NCI-H446 (cell line): Measurements from ENCODE around the gene JADE3.

Experiments
- DNase-seq, 2 experiments: peaks; one replicate each; lab custom pipeline; 2025; lab: John Stamatoyannopoulos, UW

Gene JADE3

DNA sequence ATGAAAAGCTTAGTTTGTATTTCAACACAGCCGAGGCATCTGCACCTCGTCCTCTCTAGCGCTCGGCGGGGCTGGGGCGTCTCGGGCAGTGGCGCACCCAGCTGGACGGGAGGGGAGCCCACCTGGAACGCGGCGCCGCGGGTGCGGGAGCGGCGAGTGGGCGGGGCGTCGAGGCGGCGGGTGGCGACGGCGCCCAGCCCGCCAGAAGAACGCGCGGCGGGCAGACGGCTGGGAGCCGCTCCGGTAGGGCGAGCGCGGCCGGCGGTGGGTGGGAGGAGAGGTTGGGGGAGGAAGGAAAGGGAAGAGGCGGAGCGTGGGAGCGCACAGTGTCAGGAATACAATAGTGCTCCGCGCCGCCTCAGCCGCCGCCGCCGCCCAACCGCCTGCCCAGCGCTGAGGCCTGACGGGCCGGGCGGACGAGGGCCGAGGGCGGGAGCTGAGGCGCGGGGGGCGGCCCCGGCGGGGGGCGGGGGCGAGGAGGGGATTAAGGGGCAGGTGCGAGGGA is at the start of gene JADE3:
Gene JADE3, plus strand, starts transcription at position 324 of the 505 bp plus-strand sequence. CDS start 72,474 bp downstream, outside the sequence.
- DNase-seq = peak; percentile 13 to 61

DNA sequence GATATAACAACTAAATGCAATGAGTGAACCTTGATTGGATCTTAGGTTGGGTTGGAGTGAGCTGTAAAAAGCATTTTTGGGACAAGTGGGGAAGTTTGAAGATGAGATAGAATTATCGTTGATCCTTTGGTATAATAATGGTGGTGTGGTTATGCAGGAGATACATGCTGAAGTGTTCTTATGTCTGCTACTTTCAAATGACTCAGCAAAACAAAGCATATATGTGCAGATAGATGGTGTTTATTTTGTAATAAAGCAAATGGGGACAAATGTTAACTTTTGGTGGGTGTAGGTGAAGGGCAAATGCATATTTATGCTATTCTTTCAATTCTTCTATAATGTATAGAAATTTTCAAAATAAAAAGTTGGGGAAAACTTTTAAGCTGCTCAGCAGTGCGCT is 49.1 kb upstream of the JADE3 start:
- no peak for DNase-seq

GRCh38 chrX:46864606-46865005 is 47.6 kb upstream of the JADE3 start:
- DNase-seq = no peak

GRCh38 chrX:46865281-46865680 is 46.9 kb upstream of the JADE3 start:
- no peak for DNase-seq

GRCh38 chrX:46866726-46867125 is 45.5 kb upstream of the JADE3 start:
- DNase-seq = no peak

DNA sequence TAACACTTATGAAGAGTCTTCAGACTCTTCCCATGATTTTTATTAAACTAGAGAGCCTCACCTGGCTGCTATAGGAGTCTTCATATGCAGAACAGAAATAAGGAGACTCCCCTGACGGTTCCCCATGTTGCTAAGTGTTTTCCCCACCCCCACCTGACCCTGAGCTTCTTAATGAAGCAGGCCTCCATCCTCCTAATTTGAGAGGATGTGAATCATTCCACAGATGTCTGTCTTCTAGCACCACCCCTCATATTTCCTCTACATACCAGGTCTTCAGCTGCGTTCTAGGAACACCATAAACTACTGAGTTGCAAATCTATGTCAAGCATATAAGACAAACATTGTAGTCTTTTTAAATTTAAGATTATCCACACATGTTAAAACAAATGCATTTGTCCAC is 38.5 kb upstream of the JADE3 start:
- no peak for DNase-seq

GRCh38 chrX:46876901-46877300 is 35.3 kb upstream of the JADE3 start:
- peak in 1 of 2 experiments; percentile 0 for DNase-seq

GRCh38 chrX:46882266-46882665 is 30.0 kb upstream of the JADE3 start:
- DNase-seq = no peak

- no peak for DNase-seq
Observed at GRCh38 chrX:46884799-46885198, 27.4 kb upstream of the JADE3 start.

DNA sequence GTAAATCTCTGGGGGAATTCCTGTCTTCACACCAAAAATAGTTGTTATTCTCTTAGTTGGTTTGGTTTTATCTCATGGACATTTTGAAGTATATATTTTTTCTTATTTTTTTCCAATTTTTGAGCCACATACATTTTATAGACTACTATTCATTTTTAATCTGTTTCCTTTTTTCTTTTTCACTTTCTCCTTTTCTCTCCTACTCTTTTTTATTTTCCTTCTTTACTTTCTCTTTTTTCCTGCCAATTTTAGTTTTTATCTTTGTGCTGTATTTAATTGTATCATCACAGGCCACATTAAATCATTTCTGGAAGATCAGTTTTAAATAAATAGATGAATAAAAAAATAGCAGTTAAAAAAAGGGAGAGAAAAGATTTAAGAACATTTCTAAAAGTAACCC is 14.0 kb upstream of the JADE3 start:
- DNase-seq = no peak

DNA sequence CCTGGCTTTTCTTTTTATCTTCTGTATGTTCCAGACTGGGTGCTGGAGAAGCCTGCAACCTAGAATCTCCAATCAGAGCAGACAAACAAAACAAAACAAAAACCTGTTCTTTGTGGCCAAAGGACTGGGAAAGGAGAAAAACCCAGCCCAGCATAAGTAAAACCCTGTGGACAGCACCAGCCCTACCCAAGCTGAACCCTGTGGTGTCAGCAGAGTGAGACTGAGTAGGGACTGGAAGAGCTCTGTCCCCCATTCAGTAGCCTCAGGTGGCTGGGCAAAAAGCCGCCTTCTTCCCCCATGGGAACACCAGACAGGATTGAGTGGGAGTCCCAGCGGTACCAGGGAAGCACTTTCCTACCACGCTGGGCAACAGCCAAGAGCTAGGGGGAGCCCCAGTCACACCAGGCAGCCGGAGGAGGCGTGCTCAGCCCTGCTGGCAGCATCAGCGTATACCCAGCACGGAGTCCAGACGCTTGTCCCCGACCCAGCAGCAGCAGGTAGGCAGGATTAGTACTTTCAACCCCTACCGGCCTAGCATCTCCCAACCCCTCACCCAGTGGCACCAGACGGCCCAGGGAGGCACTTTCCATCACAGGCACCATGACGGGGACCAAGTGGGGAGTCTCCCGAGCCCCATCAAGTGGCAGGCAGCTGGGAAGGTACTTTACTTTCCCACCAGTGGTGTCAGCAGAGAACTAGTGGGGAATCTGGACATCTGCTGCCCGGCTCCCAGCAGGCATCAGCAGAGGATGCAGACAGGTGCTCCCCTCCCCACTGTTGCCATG is 8.6 kb upstream of the JADE3 start:
- DNase-seq = peak; percentile 29 to 79

- no peak for DNase-seq
Observed at GRCh38 chrX:46904626-46905025, 7.6 kb upstream of the JADE3 start.

DNA sequence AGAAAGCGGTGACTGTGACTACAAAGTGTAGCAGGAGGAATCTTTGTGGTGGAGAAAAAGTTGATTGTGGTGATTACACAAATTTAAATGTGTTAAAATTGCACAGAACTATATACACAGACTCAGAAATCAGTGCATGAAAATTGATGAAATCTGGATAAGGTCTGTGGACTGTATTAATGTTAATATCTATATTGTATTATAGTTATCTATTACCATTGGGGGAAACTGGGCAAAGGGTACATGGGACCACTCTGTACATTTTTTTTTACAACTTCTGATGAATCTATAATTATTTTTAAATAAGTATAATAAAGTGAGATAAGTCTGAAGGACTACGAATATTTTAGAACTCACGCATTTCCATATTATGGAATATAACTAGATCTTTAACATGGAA is 1.8 kb upstream of the JADE3 start:
- DNase-seq = no peak

GRCh38 chrX:46912603-46913491 is 626 bp downstream of the JADE3 start:
- DNase-seq = peak in 1 of 2 experiments; percentile 18

DNA sequence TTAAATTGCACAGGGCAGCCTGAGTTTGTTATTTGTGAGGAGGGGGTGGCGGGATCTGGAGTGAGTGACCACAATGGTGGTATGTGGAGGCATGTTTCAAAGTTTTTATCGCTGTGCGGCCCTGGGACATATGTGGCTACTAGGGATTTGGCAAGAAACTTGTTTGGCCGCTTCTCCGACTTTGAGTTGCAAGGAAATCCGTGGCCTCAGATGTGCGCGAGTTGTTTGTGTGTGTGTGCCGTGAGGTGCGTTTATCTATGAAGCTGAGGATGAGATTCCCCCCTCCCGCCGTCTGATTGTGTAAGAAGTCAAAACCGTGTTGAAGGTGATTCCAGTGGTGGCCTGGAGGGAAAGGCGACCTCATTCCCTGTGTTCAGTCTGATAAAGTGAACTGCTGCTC is 1.4 kb downstream of the JADE3 start:
- no peak for DNase-seq

GRCh38 chrX:46916273-46916672 is 4.1 kb downstream of the JADE3 start:
- DNase-seq = no peak

DNA sequence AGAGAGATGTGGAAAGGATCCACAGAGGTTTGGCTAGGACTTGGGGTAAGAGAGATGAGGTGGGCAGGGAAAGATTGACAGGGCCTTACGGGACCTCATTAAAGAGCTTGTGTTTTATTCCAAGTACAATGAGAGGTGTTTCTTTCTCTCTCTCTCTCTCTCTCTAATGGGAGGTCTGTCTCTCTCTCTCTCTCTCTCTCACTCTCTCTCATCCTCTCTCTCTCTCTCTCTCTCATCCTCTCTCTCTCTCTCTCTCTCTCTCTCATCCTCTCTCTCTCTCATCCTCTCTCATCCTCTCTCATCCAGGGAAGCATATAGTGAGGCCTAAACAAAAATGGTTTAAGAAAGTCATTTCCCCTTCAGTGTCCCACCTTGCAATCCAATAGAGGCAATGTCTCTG is 5.4 kb downstream of the JADE3 start:
- DNase-seq = no peak

DNA sequence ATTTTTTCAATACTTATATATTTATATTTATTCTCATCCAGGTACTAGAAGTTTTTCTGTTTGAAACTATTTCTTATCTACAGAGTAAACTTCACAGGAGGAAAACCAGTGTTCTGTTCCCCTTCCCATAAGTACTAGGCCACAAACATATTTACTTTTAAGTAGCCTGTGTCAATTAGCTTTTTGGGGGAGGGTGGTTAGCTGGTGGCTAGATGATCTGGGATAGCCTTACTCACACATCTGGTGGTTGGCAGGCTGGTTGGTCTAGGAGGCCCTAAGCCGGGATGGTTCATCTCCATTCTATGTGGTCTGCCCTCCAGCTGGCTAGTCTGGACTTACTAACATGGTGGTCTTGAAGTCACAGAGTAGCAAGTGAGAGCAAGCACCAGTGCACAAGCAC is 6.2 kb downstream of the JADE3 start:
- DNase-seq = no peak

DNA sequence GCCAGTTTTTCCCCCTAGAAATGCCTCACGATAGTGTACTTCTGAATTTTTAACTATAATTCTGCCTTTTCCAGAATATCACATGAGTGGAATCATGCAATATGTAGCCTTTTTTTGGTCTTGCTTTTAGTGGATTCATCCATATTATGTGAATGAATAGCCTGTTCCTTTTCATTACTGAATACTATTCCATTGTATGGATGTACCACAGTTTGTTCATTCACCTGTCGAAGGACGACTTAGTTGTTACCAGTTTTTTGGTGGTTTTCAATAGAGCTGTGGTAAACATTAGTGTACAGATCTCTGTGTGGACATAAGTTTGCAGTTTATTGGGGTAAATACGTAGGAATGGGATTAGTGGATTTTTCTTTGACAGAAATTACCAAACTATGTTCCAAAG is 8.0 kb downstream of the JADE3 start:
- no peak for DNase-seq

- no peak for DNase-seq
Observed at GRCh38 chrX:46922611-46923010, 10.4 kb downstream of the JADE3 start.

DNA sequence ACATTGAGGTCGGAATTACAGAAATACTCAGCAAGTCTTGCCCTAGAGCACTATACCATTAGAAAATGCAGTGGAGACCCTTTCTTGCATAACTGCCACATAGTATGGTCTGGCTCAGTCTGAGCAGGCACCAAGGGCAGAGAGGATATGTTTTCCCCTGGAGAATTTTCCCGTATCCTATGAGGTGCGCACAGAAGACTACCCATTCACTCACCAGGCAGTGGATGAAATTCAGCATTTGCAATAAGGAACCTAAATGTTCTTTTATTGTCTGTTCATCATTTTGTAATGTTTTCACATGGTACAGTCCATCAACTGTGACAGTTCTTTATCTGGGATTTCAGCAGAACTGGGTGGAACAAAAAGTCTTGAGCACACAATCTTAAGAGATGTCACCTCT is 15.5 kb downstream of the JADE3 start:
- DNase-seq = no peak

DNA sequence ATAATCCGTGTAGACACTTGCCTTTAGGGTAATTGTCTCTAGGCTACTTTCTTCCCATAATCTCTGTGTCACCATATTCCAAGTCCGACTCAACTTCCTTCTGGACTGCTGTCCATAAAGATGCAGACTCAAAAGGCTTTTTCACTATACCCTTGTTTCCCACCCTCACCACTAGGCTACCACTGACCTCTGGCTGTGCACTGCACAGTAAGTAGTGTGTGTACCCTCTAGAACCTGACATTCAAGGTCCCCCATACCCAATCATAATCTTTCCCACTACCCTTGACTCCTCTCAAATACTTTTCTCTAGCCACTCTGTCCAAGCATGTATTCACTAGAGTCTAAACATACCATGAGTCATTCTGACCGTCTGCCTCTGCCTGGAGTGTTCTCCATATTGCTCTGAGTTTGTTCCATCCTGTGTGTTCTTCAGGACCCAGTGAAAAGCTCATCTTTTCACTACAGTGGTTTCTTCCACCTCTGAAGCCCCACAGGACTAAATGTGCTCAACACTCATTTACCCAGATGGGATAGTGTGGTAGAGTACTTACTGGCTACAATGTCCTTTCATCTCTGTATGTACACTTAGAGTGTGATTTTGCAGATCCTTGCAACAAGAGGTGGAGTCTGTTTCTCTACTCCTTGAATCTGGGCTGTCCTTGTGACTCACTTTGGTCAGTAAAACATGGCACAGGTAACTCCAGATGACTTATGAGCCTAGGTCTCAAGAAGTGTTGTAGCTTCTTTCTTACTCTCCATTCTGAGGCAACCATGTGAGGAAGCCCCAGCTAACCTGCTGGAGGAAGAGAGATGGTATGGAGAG is 17.4 kb downstream of the JADE3 start:
- no peak for DNase-seq
